ENCODE data around the gene HNF1B. TPM values are rescaled to one million over a fixed set of nuclear protein-coding genes. Genes with fewer than 3 reads are reported as not detected.

Gene HNF1B
- polyA plus RNA-seq, 3 donors from 2014 or later, result not detected

DNA sequence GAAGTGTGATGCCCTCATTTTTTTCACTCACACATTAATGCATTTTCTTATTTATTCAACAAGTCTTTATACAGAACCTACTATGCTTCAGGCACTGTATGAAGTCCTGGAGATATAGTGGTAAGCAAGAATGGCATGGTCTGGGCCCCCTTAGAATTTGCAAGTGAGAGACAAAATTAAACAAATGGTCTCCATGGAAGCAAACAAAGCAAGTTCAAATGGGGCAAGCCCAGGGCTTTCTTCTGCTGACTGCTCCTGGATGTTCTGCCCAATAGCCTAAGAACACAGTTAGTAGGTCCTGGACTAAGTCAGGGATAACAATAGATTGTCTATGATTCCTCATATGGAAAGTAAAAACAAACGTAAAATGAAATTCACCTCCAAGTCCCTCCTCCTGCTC, 70.3 kb downstream of the HNF1B start:
- no peaks in the 10 kb centered on the region for H3K4me1 Mint-ChIP-seq
- no peak overlapping the region for H3K4me3 Mint-ChIP-seq
- peaks cover 0 to 5% (median 3%) of the 10 kb centered on the region in 6 donors for H3K9me3 Mint-ChIP-seq
- no peak overlapping the region for H3K27ac Mint-ChIP-seq
- H3K36me3 Mint-ChIP-seq, result peaks cover 0 to 2% (median 0%) of the 10 kb centered on the region in 3 donors
- DNase-seq, result no peak
- H3K27me3 Mint-ChIP-seq (ENCODE audit: low read depth in 3 of 3), result peaks cover 0 to 14% (median 7%) of the 10 kb centered on the region in 3 donors

GRCh38 chr17:37673386-37673785, 71.5 kb downstream of the HNF1B start:
- H3K36me3 Mint-ChIP-seq, result peaks cover 0 to 1% (median 0%) of the 10 kb centered on the region in 3 donors
- no peak overlapping the region for H3K27ac Mint-ChIP-seq
- H3K27me3 Mint-ChIP-seq (ENCODE audit: low read depth in 3 of 3), result peaks cover 0 to 11% (median 3%) of the 10 kb centered on the region in 3 donors
- H3K4me3 Mint-ChIP-seq, result no peak overlapping the region
- no peak for DNase-seq
- no peaks in the 10 kb centered on the region for H3K4me1 Mint-ChIP-seq
- peaks cover 0 to 2% (median under 1%) of the 10 kb centered on the region in 6 donors for H3K9me3 Mint-ChIP-seq

- no peaks in the 10 kb centered on the region for H3K9me3 Mint-ChIP-seq
- H3K27me3 Mint-ChIP-seq (ENCODE audit: low read depth in 3 of 3), result peaks cover 0 to 11% (median 3%) of the 10 kb centered on the region in 3 donors
- H3K27ac Mint-ChIP-seq, result no peak overlapping the region
- no peaks in the 10 kb centered on the region for H3K36me3 Mint-ChIP-seq
- H3K4me1 Mint-ChIP-seq, result no peaks in the 10 kb centered on the region
- H3K4me3 Mint-ChIP-seq, result no peak overlapping the region
- no peak for DNase-seq
These were observed 72.2 kb downstream of the HNF1B start for GRCh38 chr17:37672548-37673078.

GRCh38 chr17:37671824-37672547, 72.9 kb downstream of the HNF1B start:
- no peaks in the 10 kb centered on the region for H3K36me3 Mint-ChIP-seq
- DNase-seq, result no peak
- no peak overlapping the region for H3K4me3 Mint-ChIP-seq
- H3K9me3 Mint-ChIP-seq, result no peaks in the 10 kb centered on the region
- no peaks in the 10 kb centered on the region for H3K4me1 Mint-ChIP-seq
- no peak overlapping the region for H3K27ac Mint-ChIP-seq
- H3K27me3 Mint-ChIP-seq (ENCODE audit: low read depth in 3 of 3), result peaks cover 0 to 10% (median 3%) of the 10 kb centered on the region in 3 donors

GRCh38 chr17:37671028-37671823, 73.6 kb downstream of the HNF1B start:
- H3K9me3 Mint-ChIP-seq, result no peaks in the 10 kb centered on the region
- H3K27ac Mint-ChIP-seq, result no peak overlapping the region
- H3K4me1 Mint-ChIP-seq, result no peaks in the 10 kb centered on the region
- no peak for DNase-seq
- H3K36me3 Mint-ChIP-seq, result no peaks in the 10 kb centered on the region
- peaks cover 0 to 2% (median 1%) of the 10 kb centered on the region in 3 donors for H3K27me3 Mint-ChIP-seq (ENCODE audit: low read depth in 3 of 3)
- H3K4me3 Mint-ChIP-seq, result no peak overlapping the region

- no peak overlapping the region for H3K27ac Mint-ChIP-seq
- H3K4me3 Mint-ChIP-seq, result no peak overlapping the region
These were observed 77.8 kb downstream of the HNF1B start for GRCh38 chr17:37667039-37667438.

GRCh38 chr17:37664214-37664613, 80.6 kb downstream of the HNF1B start:
- H3K9me3 Mint-ChIP-seq, result no peaks in the 10 kb centered on the region
- no peak overlapping the region for H3K27ac Mint-ChIP-seq
- H3K4me3 Mint-ChIP-seq, result no peak overlapping the region
- H3K27me3 Mint-ChIP-seq (ENCODE audit: low read depth in 3 of 3), result no peaks in the 10 kb centered on the region
- H3K36me3 Mint-ChIP-seq, result no peaks in the 10 kb centered on the region
- H3K4me1 Mint-ChIP-seq, result no peaks in the 10 kb centered on the region
- no peak for DNase-seq

More at GRCh38 chr17:37667039-37667438, 77.8 kb downstream of the HNF1B start:
- peaks cover 0 to 1% (median 0%) of the 10 kb centered on the region in 3 donors for H3K27me3 Mint-ChIP-seq (ENCODE audit: low read depth in 3 of 3)
- no peaks in the 10 kb centered on the region for H3K9me3 Mint-ChIP-seq
- no peaks in the 10 kb centered on the region for H3K4me1 Mint-ChIP-seq
- DNase-seq, result no peak
- no peaks in the 10 kb centered on the region for H3K36me3 Mint-ChIP-seq

GRCh38 chr17:37662353-37662752, 82.5 kb downstream of the HNF1B start:
- Mint-ChIP-seq H3K27ac (no peak overlapping the region), H3K36me3 (no peaks in the 10 kb centered on the region), H3K4me3 (no peak overlapping the region), H3K9me3 (no peaks in the 10 kb centered on the region), H3K4me1 (no peaks in the 10 kb centered on the region), H3K27me3 (ENCODE audit: low read depth in 3 of 3) (no peaks in the 10 kb centered on the region)
- no peak for DNase-seq

DNA sequence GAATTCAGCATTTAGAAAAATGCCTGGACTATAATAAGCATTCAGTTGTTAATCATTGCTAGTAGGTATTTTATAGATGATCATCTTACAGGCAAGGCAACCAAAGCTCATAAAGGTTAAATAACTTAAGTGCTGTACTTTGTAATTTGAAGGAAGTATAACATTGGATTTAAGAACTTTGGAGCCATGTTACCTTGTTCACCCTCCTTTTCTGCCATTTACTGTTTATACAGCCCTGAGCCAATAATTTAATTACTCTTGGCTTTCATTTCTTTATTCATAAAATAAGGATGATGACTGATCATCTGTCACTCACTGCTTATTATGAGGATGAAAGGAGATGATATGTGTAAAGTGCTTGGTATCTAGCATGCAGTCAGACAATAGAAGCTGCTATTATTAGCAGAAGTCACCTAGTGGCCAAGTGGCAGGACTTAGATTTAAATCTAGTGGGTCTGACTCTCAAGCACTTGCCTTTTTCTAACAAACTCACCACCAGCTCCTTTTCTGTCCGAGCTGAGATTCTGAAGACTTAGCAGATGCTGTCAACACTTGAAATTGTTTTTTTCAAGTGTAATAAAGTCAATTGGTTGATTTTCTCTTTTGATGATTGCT, 83.4 kb downstream of the HNF1B start:
- no peak overlapping the region for H3K27ac Mint-ChIP-seq
- no peaks in the 10 kb centered on the region for H3K36me3 Mint-ChIP-seq
- no peaks in the 10 kb centered on the region for H3K4me1 Mint-ChIP-seq
- no peaks in the 10 kb centered on the region for H3K27me3 Mint-ChIP-seq (ENCODE audit: low read depth in 3 of 3)
- H3K4me3 Mint-ChIP-seq, result no peak overlapping the region
- no peaks in the 10 kb centered on the region for H3K9me3 Mint-ChIP-seq
- DNase-seq, result no peak

DNA sequence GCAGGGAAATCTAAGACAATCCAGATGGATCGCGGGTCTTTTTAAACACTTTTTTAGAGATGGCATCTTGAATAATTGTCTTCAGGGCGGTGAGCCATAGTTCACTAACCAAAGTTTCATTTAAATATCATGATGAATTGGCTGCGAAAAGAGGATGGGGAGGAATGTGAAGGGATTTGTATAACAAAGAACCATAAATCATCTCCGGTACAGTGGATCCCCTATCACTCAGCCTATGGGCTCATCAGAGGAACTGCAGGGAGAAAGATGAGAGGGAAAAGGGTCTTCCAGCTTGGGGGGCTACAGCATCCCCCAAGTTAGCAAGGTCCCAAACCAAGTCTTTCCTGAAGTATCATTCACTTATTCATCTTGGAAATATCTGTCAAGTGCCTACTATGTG, 84.9 kb downstream of the HNF1B start:
- no peak for DNase-seq
- Mint-ChIP-seq H3K9me3 (no peaks in the 10 kb centered on the region), H3K27ac (no peak overlapping the region), H3K4me3 (no peak overlapping the region), H3K4me1 (no peaks in the 10 kb centered on the region), H3K36me3 (no peaks in the 10 kb centered on the region), H3K27me3 (ENCODE audit: low read depth in 3 of 3) (no peaks in the 10 kb centered on the region)

DNA sequence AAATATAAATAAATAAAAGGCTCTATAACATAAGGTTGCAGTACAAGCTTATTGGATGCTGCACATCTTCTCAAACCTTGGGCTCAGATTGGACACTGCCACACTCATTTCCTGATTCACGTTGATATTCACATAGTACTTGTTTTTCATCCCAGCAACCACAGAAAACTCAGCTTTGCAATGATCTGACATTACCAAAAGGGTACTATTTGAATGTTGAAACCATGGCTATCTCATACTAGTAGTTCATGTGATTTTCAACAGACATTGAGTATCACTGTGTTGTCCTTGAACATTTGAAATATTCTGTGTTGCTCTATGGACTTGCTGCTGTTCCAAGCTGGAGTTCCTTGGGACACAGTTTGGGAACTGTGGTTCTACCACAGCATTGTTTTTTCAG, 87.7 kb downstream of the HNF1B start:
- no peak overlapping the region for H3K4me3 Mint-ChIP-seq
- DNase-seq, result no peak
- H3K27me3 Mint-ChIP-seq (ENCODE audit: low read depth in 3 of 3), result peaks cover 0 to 3% (median 2%) of the 10 kb centered on the region in 3 donors
- no peak overlapping the region for H3K27ac Mint-ChIP-seq
- H3K36me3 Mint-ChIP-seq, result no peaks in the 10 kb centered on the region
- no peaks in the 10 kb centered on the region for H3K9me3 Mint-ChIP-seq
- no peaks in the 10 kb centered on the region for H3K4me1 Mint-ChIP-seq

DNA sequence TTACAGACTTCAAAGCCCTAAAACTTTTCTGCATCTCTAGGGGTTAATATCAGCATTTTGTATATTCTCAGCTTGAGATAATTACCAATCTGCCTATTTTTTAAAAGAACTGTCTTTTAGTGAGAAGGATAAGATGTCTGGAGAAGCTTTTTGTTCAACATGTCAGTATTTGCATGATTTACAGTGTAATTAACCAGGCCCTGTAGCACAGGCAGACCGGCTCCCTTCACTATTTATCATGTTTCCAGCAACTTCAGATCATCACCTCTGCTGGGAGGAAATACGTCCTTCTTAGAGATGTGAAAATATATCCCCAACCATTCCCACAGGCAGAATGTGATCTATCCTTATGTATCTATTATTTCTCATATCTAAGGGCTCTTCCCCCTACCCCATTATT, 93.0 kb downstream of the HNF1B start:
- Mint-ChIP-seq H3K4me3 (no peak overlapping the region), H3K27ac (no peak overlapping the region), H3K36me3 (no peaks in the 10 kb centered on the region), H3K4me1 (no peaks in the 10 kb centered on the region), H3K27me3 (ENCODE audit: low read depth in 3 of 3) (peaks cover 5 to 21% (median 14%) of the 10 kb centered on the region in 3 donors), H3K9me3 (peaks cover 0 to 2% (median 0%) of the 10 kb centered on the region in 6 donors)
- no peak for DNase-seq

GRCh38 chr17:37650419-37651003, 94.3 kb downstream of the HNF1B start:
- Mint-ChIP-seq H3K4me1 (no peaks in the 10 kb centered on the region), H3K9me3 (peaks cover 0 to 2% (median 0%) of the 10 kb centered on the region in 6 donors), H3K27ac (no peak overlapping the region), H3K27me3 (ENCODE audit: low read depth in 3 of 3) (peaks cover 5 to 22% (median 17%) of the 10 kb centered on the region in 3 donors), H3K36me3 (no peaks in the 10 kb centered on the region), H3K4me3 (no peak overlapping the region)
- DNase-seq, result no peak

All from immature natural killer cell (primary cell).